Lung (tissue), 12 donors: ENCODE measurements around the gene LZIC. TPM values are rescaled to one million over a fixed set of nuclear protein-coding genes. Genes with fewer than 3 reads are reported as not detected.
A peak's percentile ranks its signal among the peaks of the same experiment; 100 is the strongest.

Experiments
- ATAC-seq: fragments of 200-7000 bp; cut with Tn5 transposase; one replicate; pipeline ENCODE4 v1.9.1; 2020; ENCODE audit warnings: moderate number of reproducible peaks; ENCODE audit not compliant: insufficient read depth, low FRiP score
- DNase-seq, 3 donors: peaks; one replicate each; pipeline ENCODE4 v3.0.0-alpha.2; 2013 to 2017
- H3K27ac ChIP-seq, 2 donors: one replicate each; pipeline ENCODE4 v1.5.1; 2013; ENCODE audit warnings: mild to moderate bottlenecking in 2 of 2, moderate library complexity in 2 of 2, control low read depth in 1 of 2, inconsistent platforms in 1 of 2, low read depth in 1 of 2, low read length in 1 of 2
- H3K27me3 ChIP-seq, 3 donors: one replicate each; pipeline ENCODE4 v1.5.1; 2013; ENCODE audit warnings: low read length in 2 of 3; ENCODE audit not compliant: control insufficient read depth in 3 of 3, insufficient read depth in 3 of 3
- H3K36me3 ChIP-seq, 4 donors: one replicate each; pipeline ENCODE4 v1.5.1; 2013; ENCODE audit warnings: low read length in 4 of 4, mild to moderate bottlenecking in 1 of 4, moderate library complexity in 1 of 4; ENCODE audit not compliant: control insufficient read depth in 4 of 4, insufficient read depth in 4 of 4
- H3K4me1 ChIP-seq, 5 donors: one replicate each; pipeline ENCODE4 v1.5.1; 2013; ENCODE audit warnings: low read length in 5 of 5, mild to moderate bottlenecking in 2 of 5, moderate library complexity in 1 of 5; ENCODE audit not compliant: control insufficient read depth in 5 of 5, insufficient read depth in 5 of 5
- H3K4me3 ChIP-seq: one replicate; pipeline ENCODE4 v1.5.1; 2013; ENCODE audit warnings: mild to moderate bottlenecking, control low read depth, moderate library complexity
- H3K9ac ChIP-seq, 2 donors: one replicate each; pipeline ENCODE4 v1.5.1; 2013; ENCODE audit warnings: low read length in 2 of 2, control low read depth in 1 of 2; ENCODE audit not compliant: insufficient read depth in 1 of 2
- H3K9me3 ChIP-seq, 4 donors: one replicate each; pipeline ENCODE4 v1.5.1; 2013; ENCODE audit warnings: low read length in 3 of 4, mild to moderate bottlenecking in 1 of 4, moderate library complexity in 1 of 4; ENCODE audit not compliant: control insufficient read depth in 4 of 4, insufficient read depth in 3 of 4
- WGBS, 2 donors: extraction: QIAGEN DNeasy Blood & Tissue Kit; methylation state at CpG; one replicate each; pipeline ENCODE4 v1.1.7; 2013; 5-methylcytosine and 5-hydroxymethylcytosine counted together
- polyA plus RNA-seq, 2 donors: library from polyadenylated mRNA; stranded (reverse); fragments of 200-250 nt; gene quantifications; one replicate each; pipeline ENCODE4 v1.2.1, GENCODE V29; 2013
- total RNA-seq, 2 donors: library from RNA; depleted of rRNA in 1 of 2; stranded (reverse); fragments of >200 nt in 1 of 2; gene quantifications; one replicate each; pipeline ENCODE4 v1.2.1, GENCODE V29; 2014 to 2021
- TF ChIP-seq, protein P1 (sequence below): IDR thresholded peaks from 2 replicates; pipeline ENCODE4 v1.5.1; 2012; ENCODE audit warnings: mild to moderate bottlenecking; ENCODE audit errors: control extremely low read depth, extremely low read depth
- donor health status: control.
- donor health status: control.
- donor health status: Bipolar disorder and iron deficiency.
- donor health status: healthy.
- donor health status: DM: yes; HTN: yes; CAD: no.

The LZIC gene
- total and polyA plus RNA-seq, 4 donors, result 10.8 to 54.6 (median 20.2) TPM

DNA sequence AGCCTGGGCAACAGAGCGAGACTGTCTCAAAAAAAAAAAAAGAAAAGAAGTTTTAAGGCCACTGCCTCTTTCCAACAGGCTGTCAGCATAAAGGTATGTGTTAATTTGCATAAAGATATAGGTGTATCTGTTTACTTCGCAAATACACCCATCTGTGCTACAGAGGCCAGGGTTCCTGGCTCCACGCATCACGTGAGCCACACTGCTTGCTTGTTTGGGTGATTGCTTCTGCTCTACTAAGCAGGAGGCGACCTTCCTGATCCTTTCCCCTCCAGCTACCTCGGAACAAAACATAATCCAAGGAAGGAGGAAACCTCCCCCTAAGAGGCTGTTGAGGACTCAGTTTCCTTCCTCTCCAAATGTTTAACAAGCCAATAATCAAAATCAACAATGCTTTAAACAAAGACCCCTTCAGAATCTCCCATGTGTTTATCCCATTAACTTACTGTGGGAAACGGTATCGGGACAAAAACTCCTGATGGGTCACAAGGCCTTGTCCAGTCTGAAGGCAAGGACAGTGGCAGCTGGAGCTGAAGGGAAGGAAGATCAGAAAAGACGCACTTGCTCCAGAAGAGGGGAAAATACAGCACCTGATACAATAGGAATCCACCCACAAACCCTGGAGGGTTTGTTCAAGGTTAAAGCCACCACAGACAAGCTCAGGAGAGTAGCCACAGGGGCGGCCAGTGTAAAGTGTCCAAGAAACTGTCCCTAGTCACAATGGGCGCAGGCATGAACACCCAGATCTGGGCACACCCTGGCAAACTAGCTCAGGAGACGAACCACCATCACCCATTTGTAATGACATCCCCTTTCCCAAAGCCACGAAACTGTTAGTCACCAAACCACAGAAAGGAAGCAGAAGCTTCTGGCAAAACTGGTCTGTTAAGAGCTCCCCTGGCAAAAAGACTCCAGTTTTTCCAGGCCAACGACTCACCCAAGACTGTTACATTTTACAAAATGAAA, 50.3 kb downstream of the LZIC start:
- Histone ChIP-seq H3K4me1 (peaks cover 0 to 23% (median 11%) of the 10 kb centered on the region in 5 donors), H3K9ac (no peak overlapping the region), H3K36me3 (peaks cover 0 to 3% (median 1%) of the 10 kb centered on the region in 4 donors), H3K27me3 (no peaks in the 10 kb centered on the region), H3K9me3 (no peaks in the 10 kb centered on the region), H3K27ac (peak overlapping the region; percentile 73 to 75), H3K4me3 (no peak overlapping the region)
- no peak for ATAC-seq
- TF ChIP-seq, protein P1, sequence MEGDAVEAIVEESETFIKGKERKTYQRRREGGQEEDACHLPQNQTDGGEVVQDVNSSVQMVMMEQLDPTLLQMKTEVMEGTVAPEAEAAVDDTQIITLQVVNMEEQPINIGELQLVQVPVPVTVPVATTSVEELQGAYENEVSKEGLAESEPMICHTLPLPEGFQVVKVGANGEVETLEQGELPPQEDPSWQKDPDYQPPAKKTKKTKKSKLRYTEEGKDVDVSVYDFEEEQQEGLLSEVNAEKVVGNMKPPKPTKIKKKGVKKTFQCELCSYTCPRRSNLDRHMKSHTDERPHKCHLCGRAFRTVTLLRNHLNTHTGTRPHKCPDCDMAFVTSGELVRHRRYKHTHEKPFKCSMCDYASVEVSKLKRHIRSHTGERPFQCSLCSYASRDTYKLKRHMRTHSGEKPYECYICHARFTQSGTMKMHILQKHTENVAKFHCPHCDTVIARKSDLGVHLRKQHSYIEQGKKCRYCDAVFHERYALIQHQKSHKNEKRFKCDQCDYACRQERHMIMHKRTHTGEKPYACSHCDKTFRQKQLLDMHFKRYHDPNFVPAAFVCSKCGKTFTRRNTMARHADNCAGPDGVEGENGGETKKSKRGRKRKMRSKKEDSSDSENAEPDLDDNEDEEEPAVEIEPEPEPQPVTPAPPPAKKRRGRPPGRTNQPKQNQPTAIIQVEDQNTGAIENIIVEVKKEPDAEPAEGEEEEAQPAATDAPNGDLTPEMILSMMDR, result no peak
- DNase-seq, result no peak
- WGBS, 2 donors, result 30 to 44% methylated on average over 14 of the region's 14 CpGs

DNA sequence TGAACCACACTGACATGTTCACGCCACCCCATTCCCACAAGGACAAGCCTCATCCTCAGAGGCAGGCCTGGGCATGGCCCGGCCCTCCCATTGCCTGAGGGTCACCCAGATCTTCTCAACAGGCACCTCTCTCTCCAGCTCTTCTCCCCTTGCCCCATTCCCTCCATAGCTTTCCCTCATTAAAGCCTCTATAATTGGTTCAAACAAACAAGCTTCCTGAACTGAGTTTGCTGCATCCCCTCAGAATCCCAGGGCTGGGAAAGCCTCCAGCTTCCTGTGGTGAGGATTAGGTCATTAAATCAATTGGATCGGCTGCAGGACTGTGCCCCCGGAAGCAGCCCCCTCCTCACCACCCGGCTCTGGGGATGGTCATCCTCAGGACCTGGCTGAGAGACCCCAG, 52.0 kb downstream of the LZIC start:
- Histone ChIP-seq H3K4me1 (peaks cover 0 to 23% (median 11%) of the 10 kb centered on the region in 5 donors), H3K27ac (peak overlapping the region; percentile 32 to 78), H3K36me3 (peaks cover 0 to 11% (median 5%) of the 10 kb centered on the region in 4 donors), H3K27me3 (no peaks in the 10 kb centered on the region), H3K9ac (no peak overlapping the region), H3K9me3 (no peaks in the 10 kb centered on the region), H3K4me3 (no peak overlapping the region)
- TF ChIP-seq, protein P1, result no peak
- no peak for DNase-seq
- no peak for ATAC-seq
- WGBS, 2 donors, result 55 to 57% methylated on average over 5 of the region's 5 CpGs

DNA sequence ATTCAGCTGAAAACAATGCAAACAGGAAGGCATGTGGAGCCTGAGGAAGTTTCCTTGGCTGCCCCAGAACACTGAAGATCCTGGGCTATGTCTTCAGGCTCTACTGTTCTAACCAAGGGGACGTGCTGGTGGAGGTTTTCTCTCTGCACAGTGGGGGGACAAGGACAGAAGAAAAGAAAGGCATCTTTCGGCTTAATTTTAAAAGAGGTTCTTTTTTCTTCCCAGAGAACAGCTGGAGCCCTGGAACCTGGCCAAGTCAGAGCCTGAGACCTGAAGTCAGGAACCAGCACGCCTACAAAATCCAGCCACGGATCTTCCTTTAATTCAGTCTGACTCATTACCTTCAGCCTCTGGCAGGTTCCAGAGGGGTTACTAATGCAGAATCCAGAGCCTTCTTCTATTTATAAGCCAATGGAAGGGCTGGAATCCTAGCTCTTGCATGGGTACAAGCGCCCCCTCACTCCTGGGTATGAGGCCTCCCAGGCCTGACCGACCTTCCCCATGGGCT, 52.9 kb downstream of the LZIC start:
- Histone ChIP-seq H3K9ac (no peak overlapping the region), H3K36me3 (peaks cover 0 to 11% (median 5%) of the 10 kb centered on the region in 4 donors)
- ATAC-seq, result peak; percentile 30

More for the DNA sequence above, 52.9 kb downstream of the LZIC start:
- H3K4me1 ChIP-seq, result peaks cover 0 to 23% (median 11%) of the 10 kb centered on the region in 5 donors
- no peaks in the 10 kb centered on the region for H3K27me3 ChIP-seq
- no peaks in the 10 kb centered on the region for H3K9me3 ChIP-seq
- no peak overlapping the region for H3K4me3 ChIP-seq
- 25 to 37% methylated on average over 6 of the region's 6 CpGs for WGBS, 2 donors
- peak overlapping the region; percentile 59 to 78 for H3K27ac ChIP-seq
- peak; percentile 74 to 81 (median 79) for DNase-seq
- TF ChIP-seq, protein P1, result no peak
